ENCODE measurements around the gene WWTR1. TPM values are rescaled to one million over a fixed set of nuclear protein-coding genes. Genes with fewer than 3 reads are reported as not detected.

WWTR1 gene
- total RNA-seq, 1 experiment from 2014 or later: 197 TPM

GRCh38 chr3:149527531-149528339, 130.1 kb downstream of the WWTR1 start:
- DNase-seq (ENCODE audit: low read depth): peak; percentile 56
- in situ Hi-C loops (cut with HindIII; ENCODE audit: low pct_unique_long_range_greater_than_20kb, low sequenced_read_pairs): no loop called here

- in situ Hi-C loops (cut with HindIII; ENCODE audit: low pct_unique_long_range_greater_than_20kb, low sequenced_read_pairs): no loop called here
- DNase-seq (ENCODE audit: low read depth): no peak
These were observed 134.1 kb downstream of the WWTR1 start for GRCh38 chr3:149523512-149524299.

- DNase-seq (ENCODE audit: low read depth): no peak
- in situ Hi-C loops (cut with HindIII; ENCODE audit: low pct_unique_long_range_greater_than_20kb, low sequenced_read_pairs): no loop called here
These were observed 137.9 kb downstream of the WWTR1 start for GRCh38 chr3:149519912-149520311.

- in situ Hi-C loops (cut with HindIII; ENCODE audit: low pct_unique_long_range_greater_than_20kb, low sequenced_read_pairs): no loop called here
- no peak for DNase-seq (ENCODE audit: low read depth)
These were observed 140.9 kb downstream of the WWTR1 start for GRCh38 chr3:149516920-149517319.

GRCh38 chr3:149515249-149515648, 142.6 kb downstream of the WWTR1 start:
- DNase-seq (ENCODE audit: low read depth): no peak
- in situ Hi-C loops (cut with HindIII; ENCODE audit: low pct_unique_long_range_greater_than_20kb, low sequenced_read_pairs): no loop called here

GRCh38 chr3:149514471-149514870, 143.4 kb downstream of the WWTR1 start:
- no peak for DNase-seq (ENCODE audit: low read depth)
- in situ Hi-C loops (cut with HindIII; ENCODE audit: low pct_unique_long_range_greater_than_20kb, low sequenced_read_pairs): no loop called here

- in situ Hi-C loops (cut with HindIII; ENCODE audit: low pct_unique_long_range_greater_than_20kb, low sequenced_read_pairs): no loop called here
- DNase-seq (ENCODE audit: low read depth): peak; percentile 69
These were observed 145.6 kb downstream of the WWTR1 start for GRCh38 chr3:149512073-149512782.

- in situ Hi-C loops (cut with HindIII; ENCODE audit: low pct_unique_long_range_greater_than_20kb, low sequenced_read_pairs): no loop called here
- no peak for DNase-seq (ENCODE audit: low read depth)
These were observed 146.7 kb downstream of the WWTR1 start for GRCh38 chr3:149511040-149511626.

GRCh38 chr3:149510480-149510879, 147.3 kb downstream of the WWTR1 start:
- in situ Hi-C loops (cut with HindIII; ENCODE audit: low pct_unique_long_range_greater_than_20kb, low sequenced_read_pairs): no loop called here

GRCh38 chr3:149509526-149509925, 148.3 kb downstream of the WWTR1 start:
- no peak for DNase-seq (ENCODE audit: low read depth)
- in situ Hi-C loops (cut with HindIII; ENCODE audit: low pct_unique_long_range_greater_than_20kb, low sequenced_read_pairs): no loop called here

More at GRCh38 chr3:149510480-149510879, 147.3 kb downstream of the WWTR1 start:
- no peak for DNase-seq (ENCODE audit: low read depth)

GRCh38 chr3:149507491-149508324, 150.1 kb downstream of the WWTR1 start:
- DNase-seq (ENCODE audit: low read depth): no peak
- in situ Hi-C loops (cut with HindIII; ENCODE audit: low pct_unique_long_range_greater_than_20kb, low sequenced_read_pairs): no loop called here

GRCh38 chr3:149506965-149507364, 150.9 kb downstream of the WWTR1 start:
- in situ Hi-C loops (cut with HindIII; ENCODE audit: low pct_unique_long_range_greater_than_20kb, low sequenced_read_pairs): no loop called here
- no peak for DNase-seq (ENCODE audit: low read depth)

- peak; percentile 35 for DNase-seq (ENCODE audit: low read depth)
- in situ Hi-C loops (cut with HindIII; ENCODE audit: low pct_unique_long_range_greater_than_20kb, low sequenced_read_pairs): no loop called here
These were observed 151.3 kb downstream of the WWTR1 start for GRCh38 chr3:149506540-149506939.

- DNase-seq (ENCODE audit: low read depth): no peak
- in situ Hi-C loops (cut with HindIII; ENCODE audit: low pct_unique_long_range_greater_than_20kb, low sequenced_read_pairs): no loop called here
These were observed 155.4 kb downstream of the WWTR1 start for GRCh38 chr3:149502438-149502837.

- in situ Hi-C loops (cut with HindIII; ENCODE audit: low pct_unique_long_range_greater_than_20kb, low sequenced_read_pairs): no loop called here
- peak; percentile 72 for DNase-seq (ENCODE audit: low read depth)
These were observed 156.3 kb downstream of the WWTR1 start for GRCh38 chr3:149501524-149501923.

GRCh38 chr3:149497966-149498670, 159.7 kb downstream of the WWTR1 start:
- in situ Hi-C loops (cut with HindIII; ENCODE audit: low pct_unique_long_range_greater_than_20kb, low sequenced_read_pairs): no loop called here
- no peak for DNase-seq (ENCODE audit: low read depth)

GRCh38 chr3:149496891-149497290, 160.9 kb downstream of the WWTR1 start:
- in situ Hi-C loops (cut with HindIII; ENCODE audit: low pct_unique_long_range_greater_than_20kb, low sequenced_read_pairs): no loop called here
- DNase-seq (ENCODE audit: low read depth): no peak
